Measurements from ENCODE around the gene CCDC9. TPM values are rescaled to one million over a fixed set of nuclear protein-coding genes. Genes with fewer than 3 reads are reported as not detected.
A peak's percentile ranks its signal among the peaks of the same experiment; 100 is the strongest.

CCDC9 gene
- 14.6 TPM for total RNA-seq

DNA sequence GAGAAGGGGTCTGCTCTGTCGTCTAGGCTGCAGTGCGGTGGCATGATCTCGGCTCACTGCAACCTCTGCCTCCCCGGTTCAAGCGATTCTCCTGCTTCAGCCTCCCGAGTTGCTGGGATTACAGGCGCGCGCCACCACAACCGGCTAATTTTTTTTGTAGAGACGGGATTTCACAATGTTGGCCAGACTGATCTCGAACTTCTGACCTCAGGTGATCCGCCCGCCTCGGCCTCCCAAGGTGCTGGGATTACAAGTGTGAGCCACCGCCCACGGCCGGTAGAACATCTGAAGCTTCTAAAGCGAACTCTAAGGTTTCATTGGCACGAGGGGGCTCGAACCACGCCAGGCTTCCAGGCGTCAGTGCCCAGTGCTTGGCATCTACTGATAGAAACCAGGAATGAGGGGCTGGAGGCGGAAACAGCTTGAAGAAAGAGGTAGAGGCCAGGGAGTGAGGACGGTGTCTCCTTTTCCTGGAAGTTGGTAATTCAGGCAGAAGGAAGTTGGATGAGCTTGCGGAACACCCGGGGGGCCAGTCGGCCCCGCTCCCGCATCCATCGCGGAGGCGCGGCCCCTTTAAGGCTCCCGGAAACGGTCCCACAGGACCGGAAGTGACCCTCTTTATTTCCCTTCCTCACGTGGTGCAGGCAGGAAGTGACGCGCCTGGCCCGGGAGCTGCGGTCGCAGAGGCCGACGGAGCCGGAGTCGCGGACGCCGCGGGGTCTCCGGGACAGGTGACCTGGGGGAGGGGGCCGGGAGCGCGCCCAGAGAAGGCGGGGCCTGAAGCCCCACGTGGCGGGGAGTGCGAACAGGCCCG, at the start of gene CCDC9:
Gene CCDC9 (plus strand): TSS at position 647 of the 814 bp plus-strand sequence. CDS start 1,876 bp downstream, outside the sequence.
- peak; percentile 67 for ATAC-seq

GRCh38 chr19:47209319-47210179, 46.8 kb upstream of the CCDC9 start:
- ATAC-seq: no peak

DNA sequence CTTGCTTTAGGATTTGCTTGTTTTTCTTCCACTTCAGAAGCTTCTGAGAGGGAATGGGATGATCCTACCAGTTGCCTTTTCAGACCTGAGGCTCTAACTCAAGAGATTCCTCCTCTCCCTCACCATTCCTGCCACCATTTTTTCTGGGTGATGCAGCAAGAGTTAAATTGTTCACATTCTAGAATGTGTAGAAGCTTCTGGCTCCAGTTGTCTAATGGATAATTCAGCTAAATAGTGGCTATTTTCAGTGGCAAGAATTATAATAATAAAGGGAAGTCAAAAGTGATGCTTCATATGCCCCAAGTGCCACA, 46.2 kb upstream of the CCDC9 start:
- no peak for ATAC-seq

- ATAC-seq: peak; percentile 72
These were observed 45.5 kb upstream of the CCDC9 start for GRCh38 chr19:47210689-47211316.

GRCh38 chr19:47215581-47215980, 40.7 kb upstream of the CCDC9 start:
- ATAC-seq: no peak

DNA sequence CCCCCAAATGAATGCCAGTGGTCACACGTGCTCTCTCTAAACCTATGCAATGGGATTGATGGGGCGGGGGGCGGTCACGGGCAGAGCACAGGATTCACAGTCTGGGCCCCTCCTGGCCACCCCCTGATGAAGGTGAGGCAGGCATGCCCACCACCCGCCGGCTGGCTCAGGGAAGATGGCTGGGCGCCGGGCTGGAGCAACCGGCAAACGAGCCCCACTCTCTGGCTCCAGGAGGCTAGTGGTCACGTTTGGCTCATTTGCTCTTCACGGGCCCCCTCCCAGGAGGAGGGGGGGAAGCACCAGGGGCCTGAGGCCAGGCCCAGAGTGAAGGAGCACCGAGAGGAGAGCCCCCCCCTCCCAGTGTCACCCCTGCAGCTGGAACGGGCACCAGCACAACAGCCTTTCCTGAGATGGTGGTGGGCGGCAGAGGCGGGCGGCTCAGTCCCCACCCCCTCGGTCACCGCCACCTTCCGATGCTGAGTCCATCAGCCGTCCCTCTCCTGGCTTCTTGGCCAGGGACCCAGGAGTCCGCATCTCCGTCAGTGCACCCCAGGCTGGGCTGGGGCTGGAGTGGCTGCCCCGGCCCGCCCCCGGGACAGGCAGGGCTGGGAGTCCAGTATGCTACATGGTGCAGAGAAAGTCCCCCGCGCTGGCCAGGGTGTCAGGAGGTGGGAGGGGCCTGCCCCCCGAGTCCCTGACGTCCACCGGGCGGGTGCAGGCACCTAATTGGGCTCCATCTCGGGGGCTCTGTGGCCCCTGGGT, 35.1 kb upstream of the CCDC9 start:
- ATAC-seq: no peak

DNA sequence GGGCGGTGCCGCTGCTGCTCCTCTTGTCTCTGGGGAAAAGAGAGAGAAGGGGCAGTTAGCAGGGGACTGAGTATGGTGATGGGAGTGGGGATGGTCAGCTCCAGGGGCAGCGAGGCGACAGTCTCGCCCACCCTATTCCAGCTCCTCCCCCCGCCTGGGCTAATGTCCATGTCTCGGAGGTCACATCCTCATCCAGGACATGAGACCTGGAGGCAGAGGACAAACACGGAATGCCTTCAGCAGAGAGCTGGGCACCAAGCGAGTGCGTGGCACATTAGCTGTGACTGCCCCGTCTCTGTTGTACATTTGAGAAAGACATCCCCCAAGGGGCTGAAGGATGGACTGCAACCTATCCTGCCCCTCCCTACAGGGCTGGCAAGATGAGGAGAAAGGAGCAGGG, 34.4 kb upstream of the CCDC9 start:
- no peak for ATAC-seq

- ATAC-seq: peak; percentile 84
These were observed 30.4 kb upstream of the CCDC9 start for GRCh38 chr19:47225746-47226425.

DNA sequence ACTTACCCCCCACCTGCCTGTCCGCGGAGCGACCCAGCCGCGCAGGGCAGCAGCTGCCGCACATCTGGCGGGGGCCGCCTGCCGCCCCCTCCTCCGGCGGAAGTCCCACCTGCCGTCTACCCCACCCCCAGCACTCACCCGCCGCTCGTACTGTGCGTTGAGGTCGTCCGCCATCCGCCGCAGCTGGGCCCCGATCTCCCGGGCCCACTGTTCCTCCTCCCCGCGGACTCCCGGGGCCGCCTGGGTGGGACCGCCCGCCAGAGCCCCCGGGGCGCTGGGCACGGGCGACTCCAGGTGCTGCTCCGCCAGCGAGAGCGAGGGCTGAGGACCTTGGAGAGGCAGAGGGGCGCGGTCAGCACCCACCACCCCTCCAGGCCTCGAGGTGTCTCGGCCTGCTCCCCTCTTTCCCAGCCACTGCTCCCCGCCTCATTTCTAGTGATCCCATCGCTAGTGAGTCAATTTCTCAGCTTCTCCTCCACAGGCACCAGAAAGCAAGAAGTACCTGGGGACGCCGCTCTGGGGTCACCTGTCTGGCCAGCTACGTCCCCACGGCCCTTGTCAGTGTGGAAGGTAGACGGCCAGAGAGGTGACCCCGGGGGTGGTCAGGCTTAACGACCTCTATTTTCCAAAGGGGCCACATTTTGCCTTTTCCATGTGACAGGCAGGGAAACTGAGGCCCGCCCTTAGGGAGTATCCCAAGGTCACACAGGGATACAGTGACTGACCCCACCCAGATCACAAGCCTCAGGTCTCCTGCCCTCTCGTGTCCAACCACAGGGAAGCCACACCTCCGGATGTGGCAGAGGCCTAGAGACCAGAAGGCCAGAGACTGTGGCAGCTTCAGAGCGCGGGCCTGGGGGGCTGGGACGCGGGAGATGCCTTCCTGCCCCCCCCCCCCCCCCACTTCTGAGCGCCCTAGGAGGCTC, 29.6 kb upstream of the CCDC9 start:
- ATAC-seq: peak; percentile 30

DNA sequence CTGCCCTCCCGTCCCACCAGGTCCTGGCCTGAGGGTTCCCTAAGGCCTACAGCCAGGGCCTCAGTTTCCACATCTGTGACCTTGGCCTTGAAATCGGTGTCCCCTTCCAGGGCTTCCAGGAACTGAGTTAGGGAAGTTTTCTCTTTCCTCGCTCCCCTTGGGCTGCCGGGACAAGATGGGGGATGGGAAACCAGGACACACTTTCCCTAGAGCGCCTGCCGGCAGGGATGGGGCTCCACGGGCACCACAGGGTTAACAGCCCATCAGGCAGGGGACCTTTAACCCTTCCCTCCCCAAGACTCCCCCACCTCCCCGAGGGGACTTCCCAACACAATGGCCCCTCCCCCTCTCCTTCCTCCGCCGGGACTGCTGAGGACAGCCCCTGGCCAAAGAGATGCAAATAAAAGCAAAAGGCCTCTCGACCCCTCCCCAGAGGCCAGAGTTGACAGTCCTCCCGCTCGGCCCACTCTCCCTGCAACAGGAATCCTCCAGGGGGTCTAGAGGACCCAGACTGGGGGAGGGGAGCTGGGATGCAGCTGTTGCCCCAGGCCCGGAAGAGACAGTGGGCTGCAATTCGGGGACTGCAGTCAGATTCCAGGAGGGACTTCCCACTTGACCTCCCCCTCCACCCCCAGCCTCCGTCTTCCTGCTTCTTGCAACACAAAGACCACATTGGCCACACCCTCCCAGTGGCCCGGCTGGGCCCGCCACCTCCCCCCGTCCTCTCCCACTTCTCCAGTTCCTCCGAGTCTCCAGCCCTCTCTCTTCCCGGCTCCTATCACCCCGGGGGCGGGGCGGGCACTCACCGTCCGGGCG, 28.8 kb upstream of the CCDC9 start:
- no peak for ATAC-seq

- no peak for ATAC-seq
These were observed 28.0 kb upstream of the CCDC9 start for GRCh38 chr19:47228168-47228936.

DNA sequence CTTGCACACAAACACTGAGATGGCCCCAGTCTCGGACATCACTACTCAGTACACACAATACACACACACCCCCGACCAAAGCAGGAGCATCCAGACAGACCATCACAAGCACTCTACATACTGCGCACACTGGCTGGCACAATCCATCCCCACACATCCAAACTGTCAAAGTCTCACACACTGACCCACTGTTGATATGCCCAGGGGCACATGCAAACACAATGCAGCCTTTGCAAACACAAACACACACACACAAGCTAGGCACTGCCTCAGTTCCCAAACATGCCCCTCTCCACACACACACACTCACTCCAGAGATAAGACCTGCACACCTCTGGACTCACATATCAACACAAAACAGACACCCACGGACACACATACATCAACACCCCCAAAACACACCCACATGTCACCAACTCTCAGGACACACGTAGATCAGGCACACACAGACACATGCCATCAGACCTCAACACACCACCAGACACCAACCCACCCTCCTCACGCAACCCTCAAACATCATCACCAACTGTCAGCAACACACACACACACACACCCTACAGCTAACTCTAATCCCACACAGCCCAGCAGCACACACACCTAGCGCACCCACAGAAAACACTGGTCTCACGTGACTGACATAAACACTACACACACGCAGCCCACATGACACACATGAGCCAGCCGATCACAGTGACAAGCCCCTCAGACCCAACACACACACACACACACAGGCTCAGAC, 27.2 kb upstream of the CCDC9 start:
- no peak for ATAC-seq

DNA sequence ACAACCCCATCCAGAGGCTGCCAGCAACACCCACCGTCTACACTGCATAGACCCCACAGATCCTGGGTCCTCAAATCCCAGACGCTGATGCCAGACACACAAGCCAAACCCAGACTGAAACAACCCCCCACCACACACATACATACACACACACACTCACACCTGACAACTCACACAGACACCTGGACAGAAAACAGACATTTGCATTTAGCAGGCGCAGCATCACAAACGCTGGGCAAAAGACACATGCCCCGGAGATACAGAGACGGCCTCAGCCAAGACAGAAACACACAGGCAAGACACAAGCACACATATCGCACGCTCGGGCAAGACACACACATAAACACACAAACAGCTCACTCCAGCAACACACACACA, 26.7 kb upstream of the CCDC9 start:
- no peak for ATAC-seq

GRCh38 chr19:47230054-47230920, 26.0 kb upstream of the CCDC9 start:
- ATAC-seq: peak; percentile 1

GRCh38 chr19:47230921-47231214, 25.5 kb upstream of the CCDC9 start, which contains the start of gene BBC3:
BBC3 (minus strand) TSS chr19:47231199; CDS start chr19:47228431, 2,768 bp downstream.
- ATAC-seq: no peak

GRCh38 chr19:47231215-47232054, 24.9 kb upstream of the CCDC9 start:
- ATAC-seq: peak; percentile 61

Data from esophagus mucosa (tissue), 1 donor.